EH (cell line): Measurements from ENCODE around the gene ADAM12.

Source experiments
- DNase-seq: peaks from one replicate; pipeline ENCODE4 v3.0.0-alpha.2; 2015; ENCODE audit warnings: low read depth

The ADAM12 gene

DNA sequence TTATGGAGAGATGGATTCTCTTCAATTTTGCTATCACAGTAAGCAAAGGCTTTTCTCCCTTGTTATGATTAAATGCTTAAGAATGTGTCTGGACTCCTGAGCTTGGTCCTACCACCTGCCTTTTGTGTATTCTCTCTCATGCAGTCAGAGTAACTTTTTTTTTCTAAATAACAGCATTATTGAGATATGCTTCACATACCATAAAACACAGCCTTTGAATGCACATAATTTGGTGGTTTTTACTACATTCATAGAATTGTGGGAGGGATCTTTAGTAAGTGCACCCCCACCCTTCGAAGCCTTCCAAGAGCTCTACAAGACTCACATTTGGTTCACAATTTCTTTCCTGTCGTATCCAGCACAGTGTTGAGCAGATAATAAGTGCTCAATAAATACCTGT is 175.5 kb downstream of the ADAM12 start:
- DNase-seq: no peak

GRCh38 chr10:126210051-126210651 is 178.1 kb downstream of the ADAM12 start:
- DNase-seq: peak; percentile 11

- peak; percentile 39 for DNase-seq
Observed at GRCh38 chr10:126209451-126209850, 178.8 kb downstream of the ADAM12 start.

GRCh38 chr10:126208726-126209302 is 179.5 kb downstream of the ADAM12 start:
- no peak for DNase-seq

DNA sequence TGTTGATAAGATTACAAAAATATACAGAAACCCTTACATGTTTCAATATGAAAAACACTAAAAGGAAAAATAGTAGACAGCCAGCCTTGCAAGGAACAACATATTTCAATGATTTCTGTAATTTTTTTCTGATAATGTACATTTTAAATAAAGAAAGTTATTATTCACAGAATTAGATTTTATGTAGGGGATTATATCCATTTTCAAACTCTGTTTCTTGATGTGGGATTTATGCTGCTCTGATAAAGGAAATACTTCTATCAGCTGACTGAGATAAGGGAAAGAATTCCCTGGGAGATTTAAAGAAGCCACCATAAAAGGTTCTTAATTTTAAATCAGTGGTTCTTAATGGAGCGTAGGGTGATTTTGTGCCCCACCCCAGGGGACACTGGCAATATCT is 180.4 kb downstream of the ADAM12 start:
- no peak for DNase-seq

GRCh38 chr10:126207313-126207771 is 180.9 kb downstream of the ADAM12 start:
- peak; percentile 64 for DNase-seq

DNA sequence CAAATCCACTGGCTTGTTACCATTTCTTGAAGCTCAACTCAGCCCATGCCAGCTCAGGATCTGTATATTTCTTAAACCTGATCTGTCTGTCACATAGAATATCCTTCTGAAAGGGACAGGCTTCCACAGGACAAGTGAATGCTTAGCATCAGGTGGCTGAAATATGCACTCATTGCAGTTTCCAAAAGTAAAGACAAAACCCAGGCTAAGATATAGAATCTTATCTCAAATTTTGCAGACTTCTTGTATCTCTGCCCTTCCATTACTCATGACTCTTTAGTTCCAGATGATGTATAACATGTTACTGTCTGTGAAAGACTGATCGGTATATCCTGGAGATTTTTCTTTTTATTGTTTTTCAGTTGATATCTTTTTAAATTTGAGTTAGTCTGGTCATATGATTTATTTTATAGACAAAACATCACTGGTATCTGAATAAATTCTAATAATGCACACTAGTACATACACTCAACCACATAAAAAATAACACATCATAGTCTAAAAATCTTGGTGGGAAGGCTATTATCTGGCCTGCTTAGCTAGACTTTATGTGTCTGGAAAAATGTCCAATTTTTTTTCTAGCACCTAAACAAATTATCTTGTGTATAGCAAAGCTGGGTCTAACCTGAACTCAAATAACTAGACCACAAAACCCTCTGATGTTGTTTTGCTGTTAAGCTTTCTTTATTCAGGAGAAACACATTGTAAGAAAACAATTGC is 182.6 kb downstream of the ADAM12 start:
- DNase-seq: no peak

GRCh38 chr10:126204320-126204719 is 184.0 kb downstream of the ADAM12 start:
- DNase-seq: no peak

- no peak for DNase-seq
Observed at GRCh38 chr10:126203746-126204145, 184.5 kb downstream of the ADAM12 start.

DNA sequence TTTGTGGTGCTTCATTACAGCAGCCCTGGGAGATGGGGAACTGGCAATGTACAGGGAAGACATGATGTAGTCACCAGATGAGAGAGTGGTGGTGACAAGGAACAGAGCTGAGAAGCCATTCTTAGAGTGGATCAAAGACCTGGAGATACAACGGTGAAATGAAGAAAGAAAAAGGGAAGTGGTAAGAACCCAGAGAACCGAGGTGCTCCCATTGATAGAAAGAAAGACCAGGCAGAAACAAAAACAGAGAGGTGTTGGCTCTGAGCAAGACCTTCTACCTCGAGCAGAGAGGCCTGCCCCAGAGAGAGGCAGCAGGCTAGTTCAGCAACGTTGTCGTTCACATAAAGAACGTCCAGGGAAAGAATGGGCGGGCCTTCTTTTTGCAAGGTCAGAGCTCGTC is 186.7 kb downstream of the ADAM12 start:
- no peak for DNase-seq

GRCh38 chr10:126199221-126199998 is 188.9 kb downstream of the ADAM12 start:
- DNase-seq: peak; percentile 98

DNA sequence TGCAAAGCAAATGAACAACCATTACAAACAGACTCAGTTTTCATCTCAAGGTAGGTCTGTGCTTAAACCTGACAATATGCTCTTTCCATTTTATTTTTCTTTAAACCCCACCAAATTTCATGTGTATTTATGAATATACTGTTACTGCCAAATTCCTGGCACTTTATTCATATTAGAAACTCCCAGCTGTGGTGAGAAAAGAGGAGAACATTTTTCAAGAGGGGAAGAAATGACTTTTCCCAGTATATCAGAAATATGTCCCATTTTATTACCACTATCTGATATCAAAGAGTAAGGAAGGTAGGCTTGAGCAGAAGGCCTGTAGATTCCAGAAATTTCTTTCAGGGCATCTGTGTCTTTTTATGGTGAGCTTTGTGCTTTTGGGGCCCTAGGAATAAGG is 189.6 kb downstream of the ADAM12 start:
- no peak for DNase-seq

GRCh38 chr10:126197036-126197543 is 191.2 kb downstream of the ADAM12 start:
- no peak for DNase-seq

DNA sequence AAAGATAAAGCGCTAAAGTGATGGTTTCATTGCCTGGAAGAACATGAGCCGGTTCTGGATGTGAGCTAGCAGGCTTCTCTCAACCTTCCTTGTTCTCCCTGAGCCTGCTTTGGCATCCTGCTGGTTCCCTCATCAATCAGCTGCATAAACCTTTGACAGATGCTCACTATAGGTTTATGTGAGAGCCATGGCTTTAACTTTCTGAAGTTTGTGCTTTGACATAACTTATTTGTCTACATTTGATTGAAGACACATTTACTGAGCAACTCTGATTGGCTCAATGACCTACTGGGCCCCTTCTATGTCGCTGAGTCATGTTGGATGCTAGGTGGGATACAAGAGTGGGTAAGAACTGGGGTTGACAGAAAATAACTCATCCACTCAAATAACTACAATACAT is 192.0 kb downstream of the ADAM12 start:
- no peak for DNase-seq

GRCh38 chr10:126191192-126191591 is 197.1 kb downstream of the ADAM12 start:
- peak; percentile 7 for DNase-seq

DNA sequence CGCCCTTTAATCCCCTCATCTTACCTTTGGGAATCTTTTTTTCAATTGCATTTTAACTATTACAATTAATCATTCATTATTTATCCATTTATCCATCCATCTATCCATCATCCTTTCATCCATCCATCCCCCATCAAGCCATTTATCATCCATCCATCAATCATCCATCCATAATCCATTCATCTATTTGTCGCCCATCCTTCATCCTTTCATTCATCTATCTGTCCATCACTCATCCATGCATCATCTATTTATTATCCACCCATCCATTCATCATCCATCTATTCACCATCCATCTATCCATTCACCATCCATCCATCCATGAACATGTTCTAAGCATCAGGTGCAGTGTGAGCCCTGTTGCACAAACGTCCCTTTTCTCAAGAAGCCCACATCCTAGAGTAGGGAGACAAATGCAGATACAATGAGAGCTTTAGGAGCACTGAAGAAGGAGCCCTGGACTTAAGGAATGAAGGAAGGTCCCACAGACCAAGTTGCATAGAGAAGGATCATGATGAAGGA is 199.5 kb downstream of the ADAM12 start:
- no peak for DNase-seq

DNA sequence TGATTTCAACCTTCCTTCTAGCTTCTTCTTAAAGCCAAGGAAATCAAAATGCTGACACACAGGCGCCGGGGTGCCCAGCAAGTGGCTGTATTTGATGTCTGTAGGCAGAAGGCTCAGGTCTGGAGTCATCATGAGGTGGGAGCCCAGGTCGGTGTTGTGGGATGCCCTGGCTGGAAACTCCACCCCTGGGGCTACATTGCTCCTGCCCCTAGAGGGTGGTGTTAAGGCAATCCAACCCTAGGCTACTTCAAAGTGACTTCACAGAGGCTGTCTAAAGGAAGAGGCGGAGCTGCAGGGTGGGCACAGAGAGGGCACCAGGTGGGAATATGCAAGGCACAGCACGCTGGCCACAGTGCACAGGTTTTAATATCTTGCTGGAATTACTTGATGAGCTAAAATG is 200.9 kb downstream of the ADAM12 start:
- no peak for DNase-seq

DNA sequence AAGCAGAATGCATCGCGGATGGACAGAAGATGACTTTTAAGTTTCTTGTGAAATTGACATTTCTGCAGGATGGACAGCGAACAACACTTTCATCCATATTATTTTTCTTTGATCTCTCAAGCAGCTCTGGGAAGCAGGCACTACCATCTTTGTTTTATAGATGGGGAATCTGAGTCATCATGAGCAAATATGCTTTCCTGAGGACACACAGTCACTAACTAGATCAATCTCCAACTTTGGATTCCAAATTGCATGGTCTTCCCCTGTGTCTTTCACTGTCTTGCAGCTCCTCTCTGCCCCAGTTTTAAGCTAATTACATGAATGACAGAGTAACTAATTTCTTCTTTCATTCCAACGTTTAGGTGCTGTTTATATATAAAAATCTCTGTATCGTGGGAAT is 201.5 kb downstream of the ADAM12 start:
- DNase-seq: peak; percentile 59

GRCh38 chr10:126185676-126186447 is 202.4 kb downstream of the ADAM12 start:
- DNase-seq: no peak

DNA sequence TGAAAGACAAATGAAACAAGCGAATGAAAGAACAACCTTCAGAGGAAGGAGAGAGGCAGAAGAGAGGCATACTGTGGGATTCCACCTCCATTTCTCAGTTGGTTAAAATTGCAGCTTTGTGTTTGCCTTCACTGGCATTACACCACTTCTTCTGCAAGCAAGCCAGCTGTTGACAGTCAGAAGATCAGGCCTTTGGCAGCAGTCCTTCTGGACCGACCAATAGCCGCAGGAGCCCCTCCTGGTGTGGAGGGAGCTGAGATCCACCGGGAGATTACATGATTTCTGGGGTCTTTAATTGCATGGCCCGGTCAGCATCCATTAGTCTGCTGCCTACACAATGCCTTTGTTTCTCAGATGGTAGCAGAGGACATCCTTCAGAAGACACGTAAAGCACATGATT is 206.7 kb downstream of the ADAM12 start:
- no peak for DNase-seq

GRCh38 chr10:126179637-126180036 is 208.6 kb downstream of the ADAM12 start:
- DNase-seq: no peak
